Left colon (tissue), 2 donors: ENCODE results near the gene KCTD21. TPM values are rescaled to one million over a fixed set of nuclear protein-coding genes. Genes with fewer than 3 reads are reported as not detected.

ENCODE experiments used
- ATAC-seq: fragments of 200-7000 bp; cut with Tn5 transposase; one replicate; pipeline ENCODE4 v1.9.1; 2020; ENCODE audit warnings: mild to moderate bottlenecking, moderate library complexity
- DNase-seq, 2 donors: peaks; one replicate each; pipeline ENCODE4 v3.0.0-alpha.2; 2020
- intact Hi-C, 2 donors: fragments of 100-400 bp; cut with DNase I in 1 of 2; cut with micrococcal nuclease in 1 of 2; formaldehyde crosslinking; loops; one replicate each; pipeline versions ENCODE4 v1.11.2 to v1.14.0; 2022; cut with DNase I, micrococcal nuclease
- total RNA-seq, 2 donors: library from RNA; stranded (reverse); fragmentation: NEBNext Ultra II Directional; extraction: Animal tissue kit (Norgen Biotek cat#: 25700); gene quantifications; one replicate each; pipeline ENCODE4 v1.2.1, GENCODE V29; 2021
- donor health status: DM: no; HTN: no; CAD: no.
- donor health status: DM: yes; HTN: yes; CAD: no.

KCTD21 gene
- total RNA-seq, 2 donors from 2014 or later, result 7.7 to 10.1 TPM

DNA sequence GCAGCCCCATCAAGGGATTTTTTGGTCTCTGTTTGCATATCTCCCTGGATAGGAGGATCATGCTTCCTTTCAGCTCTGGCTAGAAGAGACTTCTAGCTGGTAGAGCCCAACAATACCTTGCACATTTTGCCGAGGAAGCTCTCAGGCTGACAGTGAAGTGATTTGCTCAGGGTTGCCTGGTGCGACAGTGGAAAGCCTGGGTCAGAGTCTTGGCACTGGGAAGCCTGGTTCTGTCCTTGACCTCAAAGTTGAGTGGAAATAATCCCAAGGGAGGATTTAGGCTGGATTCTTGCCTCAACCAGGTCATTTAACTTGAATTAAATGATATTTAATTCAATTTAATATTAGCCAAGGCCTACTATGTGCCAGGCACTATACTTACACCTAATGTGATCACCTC is 24.6 kb downstream of the KCTD21 start:
- ATAC-seq (no peak), DNase-seq (no peak)
- intact Hi-C loops, result no loop called here

GRCh38 chr11:78161962-78162371 is 26.5 kb downstream of the KCTD21 start:
- intact Hi-C loops, result no loop called here
- DNase-seq, result peak; percentile 18 to 53
- ATAC-seq, result no peak

GRCh38 chr11:78161346-78161745 is 27.1 kb downstream of the KCTD21 start:
- DNase-seq (no peak), ATAC-seq (no peak)
- intact Hi-C loops, result no loop called here

GRCh38 chr11:78160557-78160956 is 27.9 kb downstream of the KCTD21 start:
- no peak for ATAC-seq
- intact Hi-C loops, result no loop called here
- DNase-seq, result no peak

DNA sequence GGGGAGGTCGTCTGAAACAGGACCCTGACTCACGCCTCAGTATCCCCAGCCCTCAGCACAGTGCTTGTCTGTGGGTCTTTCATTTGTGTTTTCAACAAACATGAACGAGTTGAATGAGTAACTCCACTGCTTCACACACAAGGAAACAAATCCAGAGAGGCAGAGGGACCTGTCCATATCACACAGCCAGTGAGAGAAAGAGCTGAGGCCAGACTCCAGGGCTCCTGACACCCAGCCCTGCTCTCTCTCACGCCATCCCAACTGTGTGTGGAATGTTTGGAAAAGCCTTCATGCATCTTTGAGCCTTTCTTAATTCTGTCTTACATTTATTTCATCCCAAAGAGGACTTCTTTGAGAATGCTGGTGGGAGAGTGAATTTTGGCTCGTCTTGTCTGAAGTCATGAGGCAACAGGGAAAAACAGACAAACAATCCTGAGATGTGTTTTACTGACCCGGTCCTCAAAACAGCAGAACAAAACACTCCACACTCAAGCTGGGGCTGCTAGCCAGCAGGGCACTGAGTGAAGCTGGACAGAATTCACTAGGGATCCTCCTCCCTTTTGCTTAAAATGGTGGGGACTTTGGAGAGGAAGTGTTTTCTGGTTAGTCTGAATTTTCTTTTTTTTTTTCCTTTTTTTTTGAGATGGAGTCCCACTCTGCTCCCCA is 29.3 kb downstream of the KCTD21 start:
- intact Hi-C loops, result no loop called here
- ATAC-seq (no peak), DNase-seq (no peak)

DNA sequence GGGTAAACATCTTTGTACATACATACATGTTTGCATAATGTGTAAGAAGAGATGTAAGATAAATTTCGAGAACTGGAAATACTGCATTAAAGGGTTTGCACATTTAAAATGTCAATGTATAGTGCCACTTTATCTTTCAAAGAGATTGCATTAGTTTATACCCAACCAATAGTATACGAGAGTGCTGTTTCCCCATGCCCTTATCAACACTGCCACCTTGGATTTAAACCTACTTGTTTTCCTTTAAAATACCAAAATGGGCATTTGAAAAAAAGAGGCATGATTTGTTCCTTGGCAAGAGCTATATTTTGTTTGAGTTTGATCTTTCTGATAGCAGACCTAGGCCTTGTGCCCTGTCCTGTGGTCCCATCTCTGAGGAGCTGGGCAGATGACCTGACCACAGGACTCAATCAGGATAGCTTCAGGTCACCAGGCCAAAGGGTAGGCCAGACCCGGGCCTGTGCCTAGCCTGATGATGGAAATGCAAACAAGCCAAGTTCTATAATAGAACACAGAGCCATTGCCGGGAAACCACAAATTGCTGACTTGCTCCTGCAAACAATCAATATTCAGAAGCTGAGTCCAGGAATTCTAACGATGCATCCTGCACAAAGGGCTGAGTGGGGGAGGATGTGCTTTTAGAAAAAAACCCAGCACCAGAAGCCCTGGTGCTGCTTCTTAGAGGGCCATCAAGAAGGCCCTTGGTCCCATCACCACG is 32.1 kb downstream of the KCTD21 start:
- no peak for ATAC-seq
- no peak for DNase-seq
- intact Hi-C loops, result no loop called here

GRCh38 chr11:78151804-78152203 is 36.6 kb downstream of the KCTD21 start:
- intact Hi-C loops, result no loop called here
- DNase-seq (no peak), ATAC-seq (no peak)

DNA sequence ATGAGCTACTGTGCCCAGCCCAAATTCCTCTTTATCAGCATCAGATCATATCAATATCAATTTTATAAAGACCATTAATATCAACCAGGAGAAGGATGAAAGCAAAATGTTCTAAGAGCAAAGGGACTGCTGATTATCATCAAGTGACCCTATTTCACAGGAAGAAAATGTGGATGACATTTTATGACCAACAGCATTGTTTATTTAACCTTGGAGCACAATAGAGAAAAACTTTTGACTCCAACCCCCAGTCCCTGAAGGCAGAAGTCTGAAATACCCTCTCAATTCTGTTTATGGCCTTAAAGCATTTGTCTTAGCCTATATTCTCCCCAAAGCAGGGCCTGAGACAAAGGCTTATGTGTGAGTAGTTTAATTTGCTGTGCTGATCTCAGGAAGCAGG is 37.7 kb downstream of the KCTD21 start:
- intact Hi-C loops, result no loop called here
- DNase-seq (no peak), ATAC-seq (no peak)

DNA sequence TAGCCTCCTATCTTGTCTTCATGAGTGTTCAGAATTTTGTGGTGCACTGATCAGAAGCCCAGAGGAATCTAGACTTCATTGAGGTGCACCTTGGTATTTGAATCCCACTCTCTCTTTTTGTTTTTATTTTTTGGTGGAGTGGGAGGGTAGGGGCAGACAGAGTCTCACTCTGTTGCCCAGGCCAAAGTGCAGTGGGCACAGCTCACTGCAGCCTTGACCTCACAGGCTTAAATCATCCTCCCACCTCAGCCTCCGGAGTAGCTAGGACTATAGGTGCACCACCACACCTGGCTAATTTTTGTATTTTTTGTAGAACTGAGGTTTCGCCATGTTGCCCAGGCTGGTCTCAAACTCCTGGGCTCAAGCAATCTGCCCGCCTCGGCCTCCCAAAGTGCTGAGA is 38.1 kb downstream of the KCTD21 start:
- intact Hi-C loops, result no loop called here
- no peak for DNase-seq
- ATAC-seq, result no peak

- intact Hi-C loops, result no loop called here
- ATAC-seq, result no peak
- no peak for DNase-seq
Measured at GRCh38 chr11:78149646-78150045, 38.8 kb downstream of the KCTD21 start.

GRCh38 chr11:78147807-78148206 is 40.6 kb downstream of the KCTD21 start:
- intact Hi-C loops, result no loop called here
- DNase-seq (no peak), ATAC-seq (no peak)

DNA sequence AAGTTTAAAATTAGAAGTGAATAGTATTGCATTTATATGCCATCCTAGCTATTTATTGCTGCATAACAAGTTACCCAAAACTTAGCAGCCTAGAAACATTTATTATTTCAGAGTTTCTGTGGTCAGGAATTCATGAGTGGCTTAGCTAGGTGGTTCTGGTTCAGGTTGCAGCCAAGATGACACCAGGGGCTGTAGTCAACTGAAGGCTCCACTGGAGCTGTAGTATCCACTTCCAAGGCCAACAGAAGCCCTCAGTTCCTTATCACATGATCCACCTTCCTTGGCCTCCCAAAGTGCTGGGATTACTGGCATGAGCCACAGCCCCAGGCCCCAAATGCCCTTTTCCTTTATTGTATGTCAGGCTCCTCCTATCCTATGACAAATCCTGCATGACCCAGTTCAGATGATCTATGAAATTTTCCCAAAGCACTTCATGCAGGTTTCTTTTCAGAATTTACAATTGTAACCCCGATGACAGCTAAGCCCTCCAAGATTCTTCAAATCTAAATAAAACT is 42.9 kb downstream of the KCTD21 start:
- intact Hi-C loops, result no loop called here
- DNase-seq (no peak), ATAC-seq (no peak)

- ATAC-seq (no peak), DNase-seq (peak in 1 of 2 donors; percentile 12)
- intact Hi-C loops, result no loop called here
Measured at GRCh38 chr11:78140392-78141077, 47.9 kb downstream of the KCTD21 start.

DNA sequence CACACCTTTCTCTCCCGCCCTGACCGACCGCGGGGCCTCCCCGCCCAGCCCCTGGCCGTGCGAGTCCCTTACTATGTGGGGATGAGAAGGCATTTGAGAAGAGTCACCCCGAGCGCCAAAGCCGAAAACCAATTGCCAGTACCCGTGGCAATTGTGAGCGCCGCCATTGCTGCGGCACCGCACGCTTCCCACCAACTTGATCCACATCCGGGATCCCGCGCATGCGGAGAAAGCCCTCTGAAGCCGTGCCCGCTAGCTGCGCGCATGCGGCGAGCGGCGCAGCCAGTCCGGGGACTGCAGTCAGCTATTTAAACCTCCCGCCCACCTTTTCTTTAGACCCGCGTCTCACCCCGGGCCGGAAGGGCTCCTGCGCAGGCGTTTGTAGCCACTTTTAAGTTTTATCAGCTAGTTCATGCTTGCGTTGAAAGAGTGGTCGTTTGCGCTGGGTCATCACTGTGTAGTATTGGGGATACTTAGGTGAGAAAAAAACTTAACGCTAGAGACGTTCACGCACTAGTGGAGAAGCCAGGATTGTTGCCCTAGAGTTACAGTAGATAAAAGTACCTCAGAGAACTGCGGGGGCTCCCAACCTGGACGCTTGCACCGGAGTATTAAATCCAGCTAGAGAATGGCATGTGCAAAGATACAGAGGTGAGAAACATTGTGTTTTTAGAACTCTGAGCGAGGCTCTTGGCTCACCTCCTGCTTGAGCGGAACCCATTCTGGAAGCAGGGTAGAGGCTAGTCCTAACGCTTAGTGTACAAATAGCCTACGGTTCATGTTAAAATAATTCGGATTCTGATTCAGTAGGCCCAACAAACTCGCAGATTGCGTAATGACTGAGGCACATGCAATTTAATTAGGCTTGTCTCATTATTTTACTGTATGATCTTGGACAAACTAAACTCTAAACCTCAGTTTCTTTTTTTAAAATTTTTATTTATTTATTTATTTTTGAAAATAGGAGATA is 48.7 kb downstream of the KCTD21 start, which contains the start of gene ALG8:
Gene ALG8 (minus strand): TSS at position 205 of the 970 bp plus-strand sequence. CDS start 38 bp downstream, at position 167.
- intact Hi-C loops, result loop anchor here in 1 of 2 donors (10.0 kb wide), 1 partner anchor 425 kb away; no protein-coding TSS in a partner anchor
- DNase-seq (peak; percentile 94 to 98), ATAC-seq (peak; percentile 99)

DNA sequence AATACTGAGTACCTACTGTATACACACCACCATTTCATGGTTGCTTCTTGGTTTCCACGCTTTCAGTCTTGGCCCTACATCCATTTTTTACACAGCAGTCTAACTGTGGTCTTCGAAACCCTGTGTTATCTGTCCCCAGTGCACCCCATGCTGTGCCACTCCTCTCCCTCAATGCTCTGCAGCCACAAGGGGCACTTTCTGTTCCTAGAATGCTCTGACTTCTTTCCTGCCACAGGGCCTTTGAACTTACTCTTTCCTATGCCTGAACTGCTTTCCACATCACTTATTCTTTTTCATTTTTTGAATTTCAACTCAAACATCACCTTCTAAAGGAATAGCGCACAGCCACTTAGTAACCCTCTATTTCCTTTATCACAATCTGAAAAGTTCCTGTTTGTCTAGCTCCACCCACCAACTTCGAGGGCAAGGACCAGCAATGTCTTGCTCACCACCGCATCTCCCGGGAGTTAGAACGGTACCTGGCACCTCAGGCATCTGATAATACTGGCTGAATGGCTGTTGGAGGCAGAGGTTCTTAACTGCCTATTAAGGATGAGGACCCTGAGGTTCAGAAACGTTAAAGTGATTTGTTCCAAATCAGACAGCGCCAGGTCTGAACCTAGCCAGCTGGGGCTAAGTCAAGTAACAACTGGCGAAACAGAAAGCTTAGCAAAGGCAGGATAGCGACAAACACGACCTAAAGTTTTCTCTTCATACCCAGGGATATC is 49.6 kb downstream of the KCTD21 start:
- peak; percentile 50 for ATAC-seq
- DNase-seq, result peak; percentile 20 to 30
- intact Hi-C loops, result loop anchor here in 1 of 2 donors (10.0 kb wide), 1 partner anchor 426 kb away; no protein-coding TSS in a partner anchor

DNA sequence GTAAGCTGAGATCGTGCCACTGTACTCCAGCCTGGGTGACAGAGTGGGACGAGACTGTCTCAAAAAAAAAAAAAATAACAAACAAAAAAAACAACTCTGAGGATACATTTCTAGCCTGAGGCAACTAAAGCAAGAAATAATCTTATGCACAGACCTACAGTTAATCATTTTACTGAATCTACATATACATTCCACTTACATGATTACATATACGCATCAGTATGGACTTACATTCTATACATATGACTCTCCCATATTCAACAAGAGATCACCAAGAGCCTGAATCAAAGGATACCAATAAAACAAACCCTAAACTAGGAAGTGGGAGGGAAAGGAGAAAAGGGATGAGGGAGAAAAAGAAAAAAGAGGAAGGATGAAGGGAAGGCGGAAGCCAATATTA is 50.1 kb downstream of the KCTD21 start:
- intact Hi-C loops, result loop anchor here in 1 of 2 donors (10.0 kb wide), 1 partner anchor 427 kb away; no protein-coding TSS in a partner anchor
- ATAC-seq, result no peak
- DNase-seq, result no peak

DNA sequence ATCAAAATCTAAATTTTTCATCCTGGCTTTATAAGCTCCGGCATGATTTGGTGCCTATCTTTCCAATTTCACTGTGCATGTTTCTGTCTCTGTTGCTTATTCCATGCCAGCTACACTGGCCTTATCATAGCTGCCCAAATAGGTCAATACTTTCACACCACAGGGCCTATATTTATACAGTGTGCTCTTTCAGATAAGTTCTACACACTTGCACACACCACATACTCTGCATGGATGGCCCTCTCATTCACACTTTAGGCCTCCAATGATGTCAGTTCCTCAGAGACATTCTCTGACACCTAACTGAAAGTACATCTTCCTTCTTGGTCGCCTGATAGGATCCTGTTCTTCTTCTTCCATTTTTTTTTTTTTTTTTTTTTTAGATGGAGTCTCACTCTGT is 56.0 kb downstream of the KCTD21 start:
- DNase-seq, result no peak
- intact Hi-C loops, result loop anchor here in 1 of 2 donors (10.0 kb wide), 1 partner anchor 432 kb away; no protein-coding TSS in a partner anchor
- ATAC-seq, result no peak

DNA sequence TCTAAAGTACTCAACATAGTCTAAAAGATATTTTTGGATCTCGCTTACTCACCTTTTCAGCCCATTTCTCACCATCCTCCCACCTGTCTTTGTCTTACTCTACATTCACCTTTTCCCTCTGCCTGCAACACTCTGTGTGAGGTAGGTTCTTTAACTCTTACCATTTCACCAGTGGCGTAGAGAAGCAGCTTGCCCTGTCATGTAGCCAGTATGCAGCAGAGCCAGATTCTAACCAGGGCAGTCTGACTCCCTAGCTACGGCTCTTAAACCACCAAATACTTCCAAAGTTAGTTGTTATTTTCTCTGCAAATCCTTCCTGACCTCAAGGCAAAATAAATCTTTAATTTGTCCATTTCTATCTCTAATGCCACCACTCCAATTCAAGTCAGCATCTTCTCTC is 56.5 kb downstream of the KCTD21 start:
- intact Hi-C loops, result loop anchor here in 1 of 2 donors (10.0 kb wide), 1 partner anchor 433 kb away; no protein-coding TSS in a partner anchor
- no peak for DNase-seq
- no peak for ATAC-seq
